Measurements from ENCODE around the gene BEAN1. TPM values are rescaled to one million over a fixed set of nuclear protein-coding genes. Genes with fewer than 3 reads are reported as not detected.
A peak's percentile ranks its signal among the peaks of the same experiment; 100 is the strongest.

Gene BEAN1
- total RNA-seq, 1 donor from 2014 or later = 1.2 TPM

GRCh38 chr16:66381585-66382170 lies 45.4 kb upstream of the BEAN1 start:
- H3K27ac Mint-ChIP-seq (ENCODE audit: unreplicated experiment) = peak overlapping the region; percentile 96
- H3K36me3 ChIP-seq (ENCODE audit: insufficient read depth, low read length) = no peaks in the 10 kb centered on the region
- no peaks in the 10 kb centered on the region for H3K9me3 ChIP-seq (ENCODE audit: insufficient read depth, low read depth, low read length)
- H3K27ac ChIP-seq (ENCODE audit: low read depth, low read length) = peak overlapping the region; percentile 100
- no peaks in the 10 kb centered on the region for H3K27me3 ChIP-seq (ENCODE audit: insufficient read depth, low read length)
- DNase-seq (ENCODE audit: low read depth) = no peak
- H3K4me1 Mint-ChIP-seq (ENCODE audit: low read depth, unreplicated experiment) = peaks cover 20% of the 10 kb centered on the region
- no peak for FAIRE-seq
- peaks cover 25% of the 10 kb centered on the region for H3K4me1 ChIP-seq (ENCODE audit: insufficient read depth, low read length)
- H3K36me3 Mint-ChIP-seq (ENCODE audit: low read depth, unreplicated experiment) = no peaks in the 10 kb centered on the region
- H2AFZ ChIP-seq (ENCODE audit: low read depth, low read length) = no peak overlapping the region
- H3K9me3 Mint-ChIP-seq (ENCODE audit: unreplicated experiment) = peaks cover 6% of the 10 kb centered on the region
- H3K4me3 Mint-ChIP-seq (ENCODE audit: unreplicated experiment) = no peak overlapping the region
- H4K20me1 ChIP-seq (ENCODE audit: insufficient read depth, low read length) = no peaks in the 10 kb centered on the region
- peak overlapping the region; percentile 85 for H3K4me2 ChIP-seq (ENCODE audit: low read length)
- TF ChIP-seq, protein P1, sequence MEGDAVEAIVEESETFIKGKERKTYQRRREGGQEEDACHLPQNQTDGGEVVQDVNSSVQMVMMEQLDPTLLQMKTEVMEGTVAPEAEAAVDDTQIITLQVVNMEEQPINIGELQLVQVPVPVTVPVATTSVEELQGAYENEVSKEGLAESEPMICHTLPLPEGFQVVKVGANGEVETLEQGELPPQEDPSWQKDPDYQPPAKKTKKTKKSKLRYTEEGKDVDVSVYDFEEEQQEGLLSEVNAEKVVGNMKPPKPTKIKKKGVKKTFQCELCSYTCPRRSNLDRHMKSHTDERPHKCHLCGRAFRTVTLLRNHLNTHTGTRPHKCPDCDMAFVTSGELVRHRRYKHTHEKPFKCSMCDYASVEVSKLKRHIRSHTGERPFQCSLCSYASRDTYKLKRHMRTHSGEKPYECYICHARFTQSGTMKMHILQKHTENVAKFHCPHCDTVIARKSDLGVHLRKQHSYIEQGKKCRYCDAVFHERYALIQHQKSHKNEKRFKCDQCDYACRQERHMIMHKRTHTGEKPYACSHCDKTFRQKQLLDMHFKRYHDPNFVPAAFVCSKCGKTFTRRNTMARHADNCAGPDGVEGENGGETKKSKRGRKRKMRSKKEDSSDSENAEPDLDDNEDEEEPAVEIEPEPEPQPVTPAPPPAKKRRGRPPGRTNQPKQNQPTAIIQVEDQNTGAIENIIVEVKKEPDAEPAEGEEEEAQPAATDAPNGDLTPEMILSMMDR (IDR thresholded peaks at IDR 0.05; ENCODE audit: insufficient read depth, low read depth, low read length) = no peak
- TF ChIP-seq EZH2 (IDR thresholded peaks at IDR 0.05; ENCODE audit: insufficient read depth, low read length) = no peak
- H3K79me2 ChIP-seq (ENCODE audit: insufficient read depth, low read length) = no peaks in the 10 kb centered on the region
- no peaks in the 10 kb centered on the region for H3K27me3 Mint-ChIP-seq (ENCODE audit: low read depth, unreplicated experiment)
- no peak overlapping the region for H3K4me3 ChIP-seq (ENCODE audit: insufficient read depth, low read depth, low read length)
- H3K9ac ChIP-seq (ENCODE audit: low read length) = peak overlapping the region; percentile 93

- Mint-ChIP-seq H3K27me3 (ENCODE audit: low read depth, unreplicated experiment) (no peaks in the 10 kb centered on the region), H3K4me1 (ENCODE audit: low read depth, unreplicated experiment) (peaks cover 20% of the 10 kb centered on the region), H3K9me3 (ENCODE audit: unreplicated experiment) (peaks cover 6% of the 10 kb centered on the region), H3K4me3 (ENCODE audit: unreplicated experiment) (peak overlapping the region; percentile 37), H3K36me3 (ENCODE audit: low read depth, unreplicated experiment) (no peaks in the 10 kb centered on the region), H3K27ac (ENCODE audit: unreplicated experiment) (peak overlapping the region; percentile 96)
- Histone ChIP-seq H3K4me2 (ENCODE audit: low read length) (peak overlapping the region; percentile 85), H3K27me3 (ENCODE audit: insufficient read depth, low read length) (no peaks in the 10 kb centered on the region), H4K20me1 (ENCODE audit: insufficient read depth, low read length) (no peaks in the 10 kb centered on the region), H3K79me2 (ENCODE audit: insufficient read depth, low read length) (no peaks in the 10 kb centered on the region), H3K27ac (ENCODE audit: low read depth, low read length) (peak overlapping the region; percentile 100), H3K36me3 (ENCODE audit: insufficient read depth, low read length) (no peaks in the 10 kb centered on the region), H3K4me3 (ENCODE audit: insufficient read depth, low read depth, low read length) (peak overlapping the region; percentile 51), H3K4me1 (ENCODE audit: insufficient read depth, low read length) (peaks cover 22% of the 10 kb centered on the region), H3K9me3 (ENCODE audit: insufficient read depth, low read depth, low read length) (no peaks in the 10 kb centered on the region), H2AFZ (ENCODE audit: low read depth, low read length) (peak overlapping the region; percentile 28), H3K9ac (ENCODE audit: low read length) (peak overlapping the region; percentile 93)
- DNase-seq (ENCODE audit: low read depth) (peak; percentile 96), FAIRE-seq (no peak)
- no peak for TF ChIP-seq EZH2 (IDR thresholded peaks at IDR 0.05; ENCODE audit: insufficient read depth, low read length)
- TF ChIP-seq, protein P1 (IDR thresholded peaks at IDR 0.05; ENCODE audit: insufficient read depth, low read depth, low read length) = peak; percentile 12
These were observed 44.7 kb upstream of the BEAN1 start for GRCh38 chr16:66382171-66382965.

DNA sequence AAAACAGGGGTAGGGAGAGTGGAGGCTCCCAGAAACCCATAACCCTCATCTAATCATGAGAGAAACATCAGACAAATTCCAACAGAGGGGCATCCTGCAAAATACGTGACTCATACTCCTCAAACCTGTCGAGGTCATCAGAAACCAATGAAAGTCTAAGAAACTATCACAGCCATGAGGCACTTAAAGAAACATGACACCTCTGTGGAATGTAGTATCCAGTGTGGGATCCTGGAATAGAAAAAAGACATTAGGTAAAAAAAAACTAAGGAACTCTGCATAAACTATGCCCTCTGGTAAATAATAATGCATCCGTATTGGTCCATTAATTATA lies 44.2 kb upstream of the BEAN1 start:
- Histone ChIP-seq H3K27me3 (ENCODE audit: insufficient read depth, low read length) (no peaks in the 10 kb centered on the region), H3K36me3 (ENCODE audit: insufficient read depth, low read length) (no peaks in the 10 kb centered on the region), H4K20me1 (ENCODE audit: insufficient read depth, low read length) (no peaks in the 10 kb centered on the region), H3K9me3 (ENCODE audit: insufficient read depth, low read depth, low read length) (no peaks in the 10 kb centered on the region), H3K4me3 (ENCODE audit: insufficient read depth, low read depth, low read length) (peak overlapping the region; percentile 51), H3K79me2 (ENCODE audit: insufficient read depth, low read length) (no peaks in the 10 kb centered on the region), H2AFZ (ENCODE audit: low read depth, low read length) (no peak overlapping the region), H3K4me1 (ENCODE audit: insufficient read depth, low read length) (peaks cover 22% of the 10 kb centered on the region), H3K27ac (ENCODE audit: low read depth, low read length) (peak overlapping the region; percentile 100), H3K4me2 (ENCODE audit: low read length) (peak overlapping the region; percentile 85), H3K9ac (ENCODE audit: low read length) (peak overlapping the region; percentile 93)
- no peak for TF ChIP-seq EZH2 (IDR thresholded peaks at IDR 0.05; ENCODE audit: insufficient read depth, low read length)
- TF ChIP-seq, protein P1 (IDR thresholded peaks at IDR 0.05; ENCODE audit: insufficient read depth, low read depth, low read length) = no peak
- H3K27ac Mint-ChIP-seq (ENCODE audit: unreplicated experiment) = peak overlapping the region; percentile 96
- peaks cover 20% of the 10 kb centered on the region for H3K4me1 Mint-ChIP-seq (ENCODE audit: low read depth, unreplicated experiment)
- H3K27me3 Mint-ChIP-seq (ENCODE audit: low read depth, unreplicated experiment) = no peaks in the 10 kb centered on the region
- H3K4me3 Mint-ChIP-seq (ENCODE audit: unreplicated experiment) = peak overlapping the region; percentile 37
- DNase-seq (ENCODE audit: low read depth) (peak; percentile 97), FAIRE-seq (no peak)
- peaks cover 6% of the 10 kb centered on the region for H3K9me3 Mint-ChIP-seq (ENCODE audit: unreplicated experiment)
- no peaks in the 10 kb centered on the region for H3K36me3 Mint-ChIP-seq (ENCODE audit: low read depth, unreplicated experiment)

Data from astrocyte (in vitro differentiated cells and primary cell).